ENCODE data around the gene TMC4.
"Not testable (repeated sequence)": the region's sequence is repeated elsewhere in the genome, so short reads cannot be mapped to it uniquely, and the experiment has no call there.

The TMC4 gene

GRCh38 chr19:54178581-54179261, 5.8 kb upstream of the TMC4 start:
- peaks cover 37% of the 10 kb centered on the region for H3K36me3 ChIP-seq (ENCODE audit: control insufficient read depth, insufficient read depth, low read length)
- H3K4me3 ChIP-seq (ENCODE audit: low read depth, low read length), result no peak overlapping the region
- H3K4me1 ChIP-seq (ENCODE audit: control insufficient read depth, insufficient read depth, low read length), result 0 out of 2 replicates have a peak, but pooled peaks cover 4% of the 10 kb centered on the region
- H3K27ac ChIP-seq (ENCODE audit: low read depth, low read length), result no peak overlapping the region
- no peaks in the 10 kb centered on the region for H3K9me3 ChIP-seq (ENCODE audit: control insufficient read depth, insufficient read depth, low read depth, low read length)
- no peak overlapping the region for H3K9ac ChIP-seq (ENCODE audit: low read length)
- H3K27me3 ChIP-seq (ENCODE audit: control insufficient read depth, insufficient read depth, low read length), result no peaks in the 10 kb centered on the region

- Histone ChIP-seq H3K4me1 (ENCODE audit: control insufficient read depth, insufficient read depth, low read length) (peaks cover 17% of the 10 kb centered on the region), H3K4me3 (ENCODE audit: low read depth, low read length) (no peak overlapping the region), H3K36me3 (ENCODE audit: control insufficient read depth, insufficient read depth, low read length) (peaks cover 13% of the 10 kb centered on the region), H3K9ac (ENCODE audit: low read length) (no peak overlapping the region), H3K9me3 (ENCODE audit: control insufficient read depth, insufficient read depth, low read depth, low read length) (no peaks in the 10 kb centered on the region), H3K27ac (ENCODE audit: low read depth, low read length) (no peak overlapping the region), H3K27me3 (ENCODE audit: control insufficient read depth, insufficient read depth, low read length) (no peaks in the 10 kb centered on the region)
Measured at GRCh38 chr19:54173951-54174834, 1.2 kb upstream of the TMC4 start.

- Histone ChIP-seq H3K4me1 (ENCODE audit: control insufficient read depth, insufficient read depth, low read length) (peaks cover 18% of the 10 kb centered on the region), H3K27ac (ENCODE audit: low read depth, low read length) (no peak overlapping the region), H3K4me3 (ENCODE audit: low read depth, low read length) (peak overlapping the region; percentile 71), H3K27me3 (ENCODE audit: control insufficient read depth, insufficient read depth, low read length) (no peaks in the 10 kb centered on the region), H3K9me3 (ENCODE audit: control insufficient read depth, insufficient read depth, low read depth, low read length) (no peaks in the 10 kb centered on the region), H3K9ac (ENCODE audit: low read length) (no peak overlapping the region), H3K36me3 (ENCODE audit: control insufficient read depth, insufficient read depth, low read length) (peaks cover 7% of the 10 kb centered on the region)
Measured at GRCh38 chr19:54173359-54173699, 369 bp upstream of the TMC4 start.

- H3K36me3 ChIP-seq (ENCODE audit: control insufficient read depth, insufficient read depth, low read length); H3K27me3 ChIP-seq (ENCODE audit: control insufficient read depth, insufficient read depth, low read length); H3K4me3 ChIP-seq (ENCODE audit: low read depth, low read length); H3K9ac ChIP-seq (ENCODE audit: low read length); H3K9me3 ChIP-seq (ENCODE audit: control insufficient read depth, insufficient read depth, low read depth, low read length); H3K27ac ChIP-seq (ENCODE audit: low read depth, low read length): not testable (repeated sequence)
- peaks cover 20% of the 10 kb centered on the region for H3K4me1 ChIP-seq (ENCODE audit: control insufficient read depth, insufficient read depth, low read length)
Measured at GRCh38 chr19:54171736-54172431, 1.1 kb downstream of the TMC4 start.

GRCh38 chr19:54169149-54169740, 3.7 kb downstream of the TMC4 start:
- no peaks in the 10 kb centered on the region; the same call in 1 of the 2 replicates for H3K27me3 ChIP-seq (ENCODE audit: control insufficient read depth, insufficient read depth, low read length)
- H3K27ac ChIP-seq (ENCODE audit: low read depth, low read length), result no peak overlapping the region
- H3K9ac ChIP-seq (ENCODE audit: low read length), result no peak overlapping the region
- no peaks in the 10 kb centered on the region for H3K9me3 ChIP-seq (ENCODE audit: control insufficient read depth, insufficient read depth, low read depth, low read length)
- H3K36me3 ChIP-seq (ENCODE audit: control insufficient read depth, insufficient read depth, low read length), result no peaks in the 10 kb centered on the region
- peaks cover 21% of the 10 kb centered on the region for H3K4me1 ChIP-seq (ENCODE audit: control insufficient read depth, insufficient read depth, low read length)
- H3K4me3 ChIP-seq (ENCODE audit: low read depth, low read length), result no peak overlapping the region

- H3K4me1 ChIP-seq (ENCODE audit: control insufficient read depth, insufficient read depth, low read length), result peaks cover 16% of the 10 kb centered on the region
- no peak overlapping the region for H3K9ac ChIP-seq (ENCODE audit: low read length)
- H3K4me3 ChIP-seq (ENCODE audit: low read depth, low read length), result no peak overlapping the region
- H3K27ac ChIP-seq (ENCODE audit: low read depth, low read length), result no peak overlapping the region
- peaks cover 5% of the 10 kb centered on the region; the same call in 1 of the 2 replicates for H3K27me3 ChIP-seq (ENCODE audit: control insufficient read depth, insufficient read depth, low read length)
- H3K36me3 ChIP-seq (ENCODE audit: control insufficient read depth, insufficient read depth, low read length), result no peaks in the 10 kb centered on the region
- H3K9me3 ChIP-seq (ENCODE audit: control insufficient read depth, insufficient read depth, low read depth, low read length), result no peaks in the 10 kb centered on the region
Measured at GRCh38 chr19:54168174-54168917, 4.6 kb downstream of the TMC4 start.

GRCh38 chr19:54165222-54165621, 7.7 kb downstream of the TMC4 start:
- no peak overlapping the region for H3K27ac ChIP-seq (ENCODE audit: low read depth, low read length)
- no peak overlapping the region for H3K9ac ChIP-seq (ENCODE audit: low read length)
- no peaks in the 10 kb centered on the region for H3K9me3 ChIP-seq (ENCODE audit: control insufficient read depth, insufficient read depth, low read depth, low read length)
- H3K36me3 ChIP-seq (ENCODE audit: control insufficient read depth, insufficient read depth, low read length), result no peaks in the 10 kb centered on the region
- H3K4me1 ChIP-seq (ENCODE audit: control insufficient read depth, insufficient read depth, low read length), result peaks cover 15% of the 10 kb centered on the region
- no peak overlapping the region for H3K4me3 ChIP-seq (ENCODE audit: low read depth, low read length)
- H3K27me3 ChIP-seq (ENCODE audit: control insufficient read depth, insufficient read depth, low read length), result peaks cover 9% of the 10 kb centered on the region

- peak overlapping the region; percentile 57 for H3K4me3 ChIP-seq (ENCODE audit: low read depth, low read length)
Measured at GRCh38 chr19:54164369-54165068, 8.4 kb downstream of the TMC4 start.

GRCh38 chr19:54162884-54163283, 10.1 kb downstream of the TMC4 start:
- Histone ChIP-seq H3K9ac (ENCODE audit: low read length) (no peak overlapping the region), H3K36me3 (ENCODE audit: control insufficient read depth, insufficient read depth, low read length) (peaks cover 4% of the 10 kb centered on the region; the same call in 1 of the 2 replicates), H3K27me3 (ENCODE audit: control insufficient read depth, insufficient read depth, low read length) (peaks cover 9% of the 10 kb centered on the region), H3K4me3 (ENCODE audit: low read depth, low read length) (peak overlapping the region; percentile 75; the same call in 1 of the 2 replicates), H3K27ac (ENCODE audit: low read depth, low read length) (no peak overlapping the region), H3K4me1 (ENCODE audit: control insufficient read depth, insufficient read depth, low read length) (peaks cover 20% of the 10 kb centered on the region), H3K9me3 (ENCODE audit: control insufficient read depth, insufficient read depth, low read depth, low read length) (no peaks in the 10 kb centered on the region)

More at GRCh38 chr19:54164369-54165068, 8.4 kb downstream of the TMC4 start:
- H3K27ac ChIP-seq (ENCODE audit: low read depth, low read length), result no peak overlapping the region
- peaks cover 9% of the 10 kb centered on the region for H3K27me3 ChIP-seq (ENCODE audit: control insufficient read depth, insufficient read depth, low read length)
- H3K9me3 ChIP-seq (ENCODE audit: control insufficient read depth, insufficient read depth, low read depth, low read length), result no peaks in the 10 kb centered on the region
- H3K9ac ChIP-seq (ENCODE audit: low read length), result no peak overlapping the region
- H3K4me1 ChIP-seq (ENCODE audit: control insufficient read depth, insufficient read depth, low read length), result peaks cover 15% of the 10 kb centered on the region
- H3K36me3 ChIP-seq (ENCODE audit: control insufficient read depth, insufficient read depth, low read length), result no peaks in the 10 kb centered on the region
